ENCODE data around the gene SPTB.

DNA sequence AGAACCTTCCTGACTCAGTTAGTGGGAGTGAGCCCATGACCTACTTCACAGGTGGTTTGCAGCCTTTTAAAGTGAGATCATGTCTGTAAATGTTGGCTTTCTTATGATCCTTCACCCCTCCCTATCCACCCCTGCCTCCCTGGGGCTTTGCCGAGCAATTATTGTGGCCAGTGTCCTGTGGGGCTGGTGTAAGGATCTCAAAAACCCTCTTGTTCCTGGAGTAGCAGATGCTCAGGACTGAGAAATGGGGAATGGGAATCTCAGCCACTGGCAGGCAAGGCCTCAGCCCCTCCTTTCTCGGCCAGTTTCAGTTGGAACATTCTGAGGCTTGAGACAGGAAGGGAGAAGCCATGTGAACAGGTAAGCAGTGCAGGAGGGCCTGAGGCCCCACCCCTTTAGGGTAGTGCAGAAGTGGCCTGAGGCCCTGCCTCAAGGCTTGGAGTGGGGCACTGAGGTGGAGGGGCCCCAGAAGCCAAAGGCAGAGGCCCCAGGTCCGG, 121.6 kb downstream of the SPTB start:
- no peak for TF ChIP-seq POLR2A (IDR thresholded peaks at IDR 0.05)
- no peak for TF ChIP-seq CTCF (IDR thresholded peaks at IDR 0.05 in 4 of 5, conservative IDR thresholded peaks at IDR 0.05 in 1 of 5)
